Activated naive CD4-positive, alpha-beta T cell treated with anti-CD3 and anti-CD28 coated beads for 36 hours (primary cell): Measurements from ENCODE around the gene SEMA4D. TPM values are rescaled to one million over a fixed set of nuclear protein-coding genes. Genes with fewer than 3 reads are reported as not detected.

ENCODE experiments used
- CTCF ChIA-PET: fragments of 350-600 bp; sonication (Branson Sonifier 250); formaldehyde crosslinking; loops from one replicate; lab custom pipeline; 2021; ENCODE audit warnings: antibody characterized with exemption; lab: Charles Lee
- DNase-seq: peaks from one replicate; pipeline ENCODE4 v3.0.0-alpha.2; 2020
- H3K27ac Mint-ChIP-seq: one replicate; pipeline ENCODE4 v1.8.0; 2021; ENCODE audit warnings: mild to moderate bottlenecking, mixed read lengths
- H3K27me3 Mint-ChIP-seq: one replicate; pipeline ENCODE4 v1.8.0; 2021; ENCODE audit warnings: low read depth, mixed read lengths
- H3K36me3 Mint-ChIP-seq: one replicate; pipeline ENCODE4 v1.8.0; 2021; ENCODE audit warnings: low read depth, mixed read lengths
- H3K4me1 Mint-ChIP-seq: one replicate; pipeline ENCODE4 v1.8.0; 2021; ENCODE audit warnings: low read depth, mixed read lengths
- H3K4me3 Mint-ChIP-seq: one replicate; pipeline ENCODE4 v1.8.0; 2021; ENCODE audit warnings: mild to moderate bottlenecking, moderate library complexity, mixed read lengths
- H3K9me3 Mint-ChIP-seq: one replicate; pipeline ENCODE4 v1.8.0; 2021; ENCODE audit warnings: mixed read lengths
- intact Hi-C: fragments of 100-400 bp; cut with micrococcal nuclease; formaldehyde crosslinking; loops from one replicate; pipeline ENCODE4 v1.15.1; 2023
- total RNA-seq, 2 experiments: library from RNA; stranded (reverse); gene quantifications; one replicate each; pipeline ENCODE4 v1.2.3, GENCODE V29; 2021

SEMA4D gene
- total RNA-seq, 2 experiments from 2014 or later = 156 to 160 TPM

GRCh38 chr9:89431930-89432725 lies 65.8 kb downstream of the SEMA4D start:
- CTCF ChIA-PET = interaction anchor here (1.3 to 6.6 kb wide), 5 partner anchors 14 to 117 kb away, joined by 4 to 64 read pairs (median 6); no protein-coding TSS in a partner anchor
- Mint-ChIP-seq H3K36me3 (peaks cover 6% of the 10 kb centered on the region), H3K4me1 (peaks cover 90% of the 10 kb centered on the region), H3K9me3 (no peaks in the 10 kb centered on the region), H3K4me3 (no peak overlapping the region), H3K27me3 (no peaks in the 10 kb centered on the region), H3K27ac (peak overlapping the region; percentile 27)
- intact Hi-C loops = no loop called here
- no peak for DNase-seq

- Mint-ChIP-seq H3K9me3 (no peaks in the 10 kb centered on the region), H3K36me3 (peaks cover 15% of the 10 kb centered on the region), H3K27me3 (no peaks in the 10 kb centered on the region), H3K4me1 (peaks cover 90% of the 10 kb centered on the region), H3K27ac (peak overlapping the region; percentile 39), H3K4me3 (no peak overlapping the region)
- CTCF ChIA-PET = interaction anchor here (0.7 to 6.6 kb wide), 5 partner anchors 8 to 118 kb away, joined by 4 to 64 read pairs (median 4); no protein-coding TSS in a partner anchor
- no peak for DNase-seq
- intact Hi-C loops = no loop called here
These were observed 66.9 kb downstream of the SEMA4D start for GRCh38 chr9:89430995-89431394.

- intact Hi-C loops = loop anchor here (1.0 kb wide), 2 partner anchors 107 to 120 kb away; no protein-coding TSS in a partner anchor
- peak; percentile 79 for DNase-seq
- Mint-ChIP-seq H3K27ac (peak overlapping the region; percentile 98), H3K27me3 (no peaks in the 10 kb centered on the region), H3K9me3 (peaks cover 5% of the 10 kb centered on the region), H3K4me3 (no peak overlapping the region), H3K4me1 (peaks cover 90% of the 10 kb centered on the region), H3K36me3 (peaks cover 24% of the 10 kb centered on the region)
- CTCF ChIA-PET = interaction anchor here (0.6 to 6.6 kb wide), 27 partner anchors 9 to 139 kb away, joined by 3 to 64 read pairs (median 4); no protein-coding TSS in a partner anchor
These were observed 68.7 kb downstream of the SEMA4D start for GRCh38 chr9:89428901-89429890.

- intact Hi-C loops = no loop called here
- H3K4me1 Mint-ChIP-seq = peaks cover 95% of the 10 kb centered on the region
- H3K27me3 Mint-ChIP-seq = no peaks in the 10 kb centered on the region
- H3K9me3 Mint-ChIP-seq = peaks cover 5% of the 10 kb centered on the region
- no peak overlapping the region for H3K4me3 Mint-ChIP-seq
- CTCF ChIA-PET = interaction anchor here (0.8 to 6.6 kb wide), 19 partner anchors 9 to 123 kb away, joined by 3 to 64 read pairs (median 5); no protein-coding TSS in a partner anchor
- H3K27ac Mint-ChIP-seq = peak overlapping the region; percentile 98
- peaks cover 24% of the 10 kb centered on the region for H3K36me3 Mint-ChIP-seq
- no peak for DNase-seq
These were observed 69.6 kb downstream of the SEMA4D start for GRCh38 chr9:89428222-89428761.

- Mint-ChIP-seq H3K27me3 (no peaks in the 10 kb centered on the region), H3K36me3 (peaks cover 24% of the 10 kb centered on the region), H3K4me3 (no peak overlapping the region), H3K9me3 (peaks cover 5% of the 10 kb centered on the region), H3K4me1 (peaks cover 97% of the 10 kb centered on the region), H3K27ac (peak overlapping the region; percentile 98)
- peak; percentile 89 for DNase-seq
- CTCF ChIA-PET = interaction anchor here (0.8 to 6.6 kb wide), 10 partner anchors 9 to 121 kb away, joined by 3 to 64 read pairs (median 4); no protein-coding TSS in a partner anchor
- intact Hi-C loops = loop anchor here (1.0 kb wide), 3 partner anchors 8 to 39 kb away; no protein-coding TSS in a partner anchor
These were observed 70.2 kb downstream of the SEMA4D start for GRCh38 chr9:89427621-89428221.

GRCh38 chr9:89426384-89426961 lies 71.4 kb downstream of the SEMA4D start:
- Mint-ChIP-seq H3K36me3 (peaks cover 28% of the 10 kb centered on the region), H3K4me3 (peak overlapping the region; percentile 4), H3K9me3 (peaks cover 5% of the 10 kb centered on the region), H3K27me3 (no peaks in the 10 kb centered on the region), H3K4me1 (peaks cover 98% of the 10 kb centered on the region), H3K27ac (peak overlapping the region; percentile 98)
- DNase-seq = peak; percentile 39
- intact Hi-C loops = no loop called here
- CTCF ChIA-PET = interaction anchor here (1.5 to 6.6 kb wide), 5 partner anchors 16 to 122 kb away, joined by 4 to 64 read pairs (median 5); no protein-coding TSS in a partner anchor

- CTCF ChIA-PET = interaction anchor here (1.6 to 6.6 kb wide), 2 partner anchors 16 to 123 kb away, joined by 4 to 64 read pairs; no protein-coding TSS in a partner anchor
- Mint-ChIP-seq H3K4me1 (peaks cover 98% of the 10 kb centered on the region), H3K4me3 (no peak overlapping the region), H3K27me3 (no peaks in the 10 kb centered on the region), H3K36me3 (peaks cover 32% of the 10 kb centered on the region), H3K9me3 (peaks cover 5% of the 10 kb centered on the region), H3K27ac (peak overlapping the region; percentile 98)
- DNase-seq = no peak
- intact Hi-C loops = no loop called here
These were observed 72.0 kb downstream of the SEMA4D start for GRCh38 chr9:89425921-89426383.

GRCh38 chr9:89425024-89425805 lies 72.7 kb downstream of the SEMA4D start:
- intact Hi-C loops = no loop called here
- Mint-ChIP-seq H3K4me3 (no peak overlapping the region), H3K36me3 (peaks cover 33% of the 10 kb centered on the region), H3K27me3 (no peaks in the 10 kb centered on the region), H3K4me1 (peaks cover 100% of the 10 kb centered on the region), H3K9me3 (peaks cover 5% of the 10 kb centered on the region), H3K27ac (peak overlapping the region; percentile 98)
- DNase-seq = peak; percentile 63
- CTCF ChIA-PET = interaction anchor here (1.3 to 2.5 kb wide), 3 partner anchors 10 to 15 kb away, joined by 3 to 9 read pairs (median 4); no protein-coding TSS in a partner anchor

- Mint-ChIP-seq H3K4me3 (no peak overlapping the region), H3K4me1 (peaks cover 100% of the 10 kb centered on the region), H3K27ac (peak overlapping the region; percentile 98), H3K9me3 (peaks cover 7% of the 10 kb centered on the region), H3K27me3 (no peaks in the 10 kb centered on the region), H3K36me3 (peaks cover 56% of the 10 kb centered on the region)
- DNase-seq = peak; percentile 63
- CTCF ChIA-PET = interaction anchor here (0.9 to 2.5 kb wide), 2 partner anchors 9 to 12 kb away, joined by 4 to 9 read pairs; no protein-coding TSS in a partner anchor
- intact Hi-C loops = loop anchor here (1.0 to 5.0 kb wide), 8 partner anchors 12 to 560 kb away; partner anchors contain the start of gene GADD45G
These were observed 75.5 kb downstream of the SEMA4D start for GRCh38 chr9:89422151-89422975.
